Islet of Langerhans (tissue), 1 donor: ENCODE data around the gene FCHSD2.
"Not testable (repeated sequence)": the region's sequence is repeated elsewhere in the genome, so short reads cannot be mapped to it uniquely, and the experiment has no call there.

Source experiments
- FAIRE-seq: peaks from one replicate; lab custom pipeline; 2011; peaks lifted over from hg19 to GRCh38; lab: Jason Lieb, UNC

FCHSD2 gene

GRCh38 chr11:72817966-72818365 is 324.2 kb downstream of the FCHSD2 start:
- FAIRE-seq, result no peak

DNA sequence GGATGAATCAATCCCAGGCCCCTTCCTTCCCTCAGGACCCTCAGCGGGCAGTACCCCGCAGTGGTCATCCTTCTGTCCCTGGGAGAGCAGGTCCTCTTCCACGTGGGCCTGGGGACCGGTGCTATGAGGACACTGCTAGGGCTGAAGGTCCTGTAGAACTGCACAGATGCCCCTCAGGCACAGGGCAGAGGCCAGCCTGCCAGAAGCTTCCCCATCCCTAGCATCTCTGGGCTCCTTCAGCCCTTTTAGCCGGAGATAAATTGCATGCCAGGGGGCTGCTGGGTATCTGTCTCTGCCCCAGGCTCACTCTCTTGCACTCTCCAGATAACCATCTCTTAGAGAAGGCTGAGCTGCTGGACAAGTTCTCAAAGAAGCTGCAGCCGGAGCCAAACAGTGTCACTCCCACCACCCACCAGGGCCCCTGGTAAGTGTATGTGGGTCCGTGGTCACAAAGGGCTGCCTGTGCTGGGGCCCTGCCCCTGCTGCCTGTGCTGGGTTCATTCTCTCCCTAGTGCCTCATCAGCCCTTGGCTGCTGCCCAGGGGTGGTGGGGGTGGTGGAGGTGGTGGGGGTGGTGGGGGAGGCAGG is 325.6 kb downstream of the FCHSD2 start:
- FAIRE-seq, result no peak

DNA sequence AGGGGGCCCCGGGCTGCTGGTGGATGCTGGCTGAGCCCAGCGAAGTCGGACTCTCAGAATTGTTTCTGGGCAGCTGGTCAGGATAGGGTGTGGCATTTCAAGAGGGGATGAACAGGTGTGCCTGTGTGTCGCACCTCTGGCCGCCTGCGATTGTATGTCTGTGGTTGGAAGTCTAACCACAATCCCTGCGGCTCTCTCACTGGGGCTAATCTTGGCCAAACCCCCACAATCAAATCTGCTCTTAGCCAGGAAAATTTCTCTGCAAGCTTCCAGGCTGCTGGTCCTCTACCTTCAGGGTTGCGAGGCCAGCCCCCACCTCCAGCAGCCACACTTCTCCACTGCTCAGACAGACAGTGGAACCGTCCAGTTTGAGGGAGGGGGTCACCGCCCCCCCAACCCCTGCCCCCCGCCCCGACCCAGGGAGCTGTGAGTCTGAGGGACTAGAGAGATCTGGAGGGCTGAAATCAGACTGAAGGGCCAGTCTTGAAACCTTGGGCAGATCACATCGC is 327.0 kb downstream of the FCHSD2 start:
- FAIRE-seq, result no peak

DNA sequence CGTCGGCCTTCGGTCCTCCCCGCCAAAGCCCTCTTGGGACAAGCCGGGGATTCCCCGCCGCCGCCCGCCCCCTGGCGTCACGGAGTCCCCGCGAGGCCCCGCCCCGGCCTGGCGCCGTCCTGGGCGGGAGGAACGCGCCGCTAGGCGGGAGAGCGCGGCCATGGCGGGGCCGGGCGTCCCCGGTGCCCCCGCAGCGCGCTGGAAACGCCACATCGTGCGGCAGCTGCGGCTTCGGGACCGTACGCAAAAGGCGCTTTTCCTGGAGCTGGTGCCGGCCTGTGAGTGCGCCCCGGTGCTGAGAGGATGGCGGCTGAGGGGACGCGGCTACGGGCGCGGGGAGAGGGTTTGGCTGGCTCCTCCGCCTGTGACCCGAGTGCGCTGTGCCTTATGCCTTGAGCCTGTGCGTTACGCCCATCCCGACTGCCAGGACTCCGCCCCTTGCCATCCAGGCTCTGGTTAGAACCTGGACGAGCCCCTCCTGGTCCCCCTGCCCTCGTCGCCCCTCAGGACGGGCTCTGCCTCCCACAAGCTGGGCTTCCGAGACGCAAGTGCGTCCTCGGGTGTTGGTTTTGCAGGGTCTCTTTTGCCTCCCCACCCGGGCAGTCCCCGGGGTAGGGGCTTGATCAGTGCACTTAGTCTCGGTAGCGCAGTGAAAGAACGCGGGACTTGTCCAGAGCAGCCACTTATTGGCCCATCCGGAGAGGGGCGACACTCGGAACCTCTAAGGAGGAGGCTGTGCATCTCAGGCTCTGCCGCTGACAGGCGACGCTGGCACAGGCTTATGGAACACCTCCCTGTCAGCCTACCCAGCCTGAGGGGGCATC is 327.6 kb downstream of the FCHSD2 start, which contains the start of gene ATG16L2:
TSS of gene ATG16L2 (plus strand) at position 126 of the 824 bp plus-strand sequence. CDS start at position 161, 35 bp downstream.
- FAIRE-seq, result no peak

GRCh38 chr11:72813740-72814285 is 328.3 kb downstream of the FCHSD2 start:
- FAIRE-seq, result no peak

DNA sequence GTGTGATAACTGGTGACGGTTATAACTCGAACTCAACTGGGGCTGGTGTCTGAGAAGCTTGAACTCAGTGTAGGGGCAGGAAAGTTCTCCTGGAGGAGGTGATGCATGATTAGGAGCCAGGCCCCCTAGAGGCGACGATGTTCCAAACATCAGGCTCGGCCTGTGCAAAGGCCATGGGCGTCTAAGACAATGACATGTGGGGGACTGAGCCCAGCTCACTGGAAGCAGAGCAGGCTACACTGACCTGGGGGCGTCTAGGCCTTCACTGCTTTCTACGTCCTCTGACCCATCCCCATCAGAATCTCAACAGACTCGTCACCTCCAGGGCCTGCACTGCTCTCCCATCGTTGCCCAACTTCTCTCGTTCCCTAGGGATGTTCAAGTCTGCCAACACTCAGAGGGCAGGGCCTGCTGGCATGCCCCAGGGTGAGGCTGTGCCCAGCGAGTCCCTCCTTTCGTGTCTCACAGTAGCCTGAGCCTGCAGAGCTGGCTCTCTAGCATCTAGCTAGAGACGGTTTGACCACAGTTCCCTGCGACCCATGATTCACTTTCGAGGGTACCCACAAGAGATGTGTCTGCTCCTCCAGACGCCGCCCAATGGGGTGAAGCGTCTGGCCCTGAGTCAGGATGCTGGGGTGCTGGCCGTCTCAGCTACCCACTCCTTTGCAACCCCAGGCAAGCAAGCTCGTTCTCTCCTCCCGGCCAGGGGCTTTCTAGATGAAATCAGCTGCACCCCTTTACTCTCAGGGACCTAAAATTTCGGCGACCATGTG is 329.0 kb downstream of the FCHSD2 start:
- no peak for FAIRE-seq

DNA sequence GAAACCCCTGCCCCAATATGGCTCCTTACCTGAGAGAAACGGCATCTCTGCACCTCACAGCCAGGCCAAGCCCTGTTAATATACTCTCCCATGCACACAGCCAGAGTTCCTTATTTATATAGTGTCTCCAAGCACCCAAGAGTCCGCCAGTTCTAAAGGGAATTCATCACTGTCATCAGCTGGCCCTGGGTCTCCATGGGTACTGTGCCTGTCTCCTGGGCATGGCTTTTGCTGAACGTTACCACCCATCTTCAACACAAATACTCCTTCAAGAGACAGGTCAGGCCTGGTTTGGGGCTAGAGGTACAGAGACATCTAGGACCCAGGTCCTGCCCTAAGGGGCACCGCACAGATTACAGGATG is 329.5 kb downstream of the FCHSD2 start:
- FAIRE-seq, result no peak

- FAIRE-seq, result not testable (repeated sequence)
Measured at GRCh38 chr11:72811686-72812085, 330.4 kb downstream of the FCHSD2 start.

DNA sequence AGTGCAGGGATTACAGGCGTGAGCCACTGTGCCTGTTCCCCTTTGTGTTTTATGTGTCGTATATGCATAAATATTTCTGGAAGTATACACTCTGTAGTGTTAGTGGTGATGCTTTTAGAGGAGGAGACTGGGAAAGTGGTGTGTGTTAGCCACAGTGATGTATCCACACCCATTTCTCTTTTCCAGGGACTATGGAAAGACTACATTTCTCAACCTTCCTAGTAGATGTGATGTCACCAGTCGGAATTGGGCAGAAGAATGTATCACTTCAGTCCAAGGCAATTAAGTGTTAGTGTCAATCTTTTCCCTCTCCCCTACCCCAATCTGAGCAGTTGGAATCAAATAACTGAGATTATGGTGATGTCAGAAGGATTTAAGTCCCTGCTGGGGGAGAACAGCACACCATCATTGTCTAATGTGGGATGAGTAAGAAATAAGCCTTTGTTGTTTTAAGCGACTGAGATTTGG is 333.8 kb downstream of the FCHSD2 start:
- FAIRE-seq, result no peak

- FAIRE-seq, result no peak
Measured at GRCh38 chr11:72807792-72808191, 334.3 kb downstream of the FCHSD2 start.

DNA sequence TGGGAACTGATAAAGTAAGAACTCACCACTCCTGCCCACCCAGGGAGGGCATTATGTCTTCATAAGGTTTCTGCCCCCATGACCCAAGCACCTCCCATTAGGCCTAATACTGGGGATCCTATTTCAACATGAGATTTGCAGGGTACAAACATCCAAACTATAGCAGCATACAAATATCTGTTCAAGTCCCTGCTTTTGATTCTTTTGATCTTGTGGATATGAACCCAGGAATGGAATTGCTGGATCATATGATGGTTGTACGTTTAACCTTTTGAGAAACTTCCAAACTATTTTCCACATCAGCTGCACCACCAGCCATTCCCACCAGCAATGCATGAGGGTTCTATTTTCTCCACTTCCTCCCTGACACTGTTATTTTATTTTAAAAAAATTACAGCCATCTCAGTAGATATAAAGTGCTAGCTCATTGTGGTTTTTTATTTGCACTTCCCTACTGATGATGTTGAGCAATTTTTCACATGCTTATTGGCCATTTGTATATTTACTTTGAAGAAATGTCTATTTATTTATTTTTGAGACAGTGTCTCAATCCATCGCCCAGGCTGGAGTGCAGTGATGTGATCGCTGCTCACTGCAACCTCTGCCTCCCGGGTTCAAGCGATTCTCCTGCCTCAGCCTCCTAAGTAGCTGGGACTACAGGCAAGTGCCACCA is 335.0 kb downstream of the FCHSD2 start:
- FAIRE-seq, result peak; percentile 5

GRCh38 chr11:72806378-72806777 is 335.7 kb downstream of the FCHSD2 start:
- FAIRE-seq, result not testable (repeated sequence)

GRCh38 chr11:72805216-72805615 is 336.9 kb downstream of the FCHSD2 start:
- no peak for FAIRE-seq

DNA sequence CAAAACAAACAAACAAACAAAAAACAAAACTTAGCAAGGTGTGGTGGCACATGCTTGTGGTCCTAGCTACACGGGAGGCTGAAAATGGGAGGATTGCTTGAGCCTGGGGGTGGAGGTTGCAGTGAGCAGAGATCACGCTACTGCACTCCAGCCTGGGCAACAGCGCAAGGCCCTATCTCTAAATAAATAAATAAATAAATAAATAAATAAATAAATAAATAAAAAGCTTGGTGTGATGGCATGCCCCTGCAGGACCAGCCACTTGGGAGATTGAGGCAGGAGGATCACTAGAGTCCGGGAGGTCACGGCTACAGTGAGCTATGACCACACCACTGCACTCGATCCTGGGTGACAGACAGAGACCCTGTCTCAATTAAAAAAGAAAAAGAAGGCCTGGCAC is 339.3 kb downstream of the FCHSD2 start:
- no peak for FAIRE-seq

GRCh38 chr11:72799441-72799840 is 342.7 kb downstream of the FCHSD2 start:
- no peak for FAIRE-seq

- FAIRE-seq, result no peak
Measured at GRCh38 chr11:72798361-72798760, 343.8 kb downstream of the FCHSD2 start.

GRCh38 chr11:72793425-72794367 is 348.4 kb downstream of the FCHSD2 start, which contains the start of gene STARD10:
STARD10 (minus strand) TSS chr11:72794047; CDS start chr11:72781181, 12,866 bp downstream.
- FAIRE-seq, result peak; percentile 89

GRCh38 chr11:72793076-72793424 is 349.1 kb downstream of the FCHSD2 start:
- no peak for FAIRE-seq

GRCh38 chr11:72792437-72793021 is 349.6 kb downstream of the FCHSD2 start:
- FAIRE-seq, result no peak

- not testable (repeated sequence) for FAIRE-seq
Measured at GRCh38 chr11:72791228-72791627, 350.9 kb downstream of the FCHSD2 start.
